Ishikawa (cell line): ENCODE measurements around the gene OOSP1.

Experiments used
- RAD21 ChIP-seq: IDR thresholded peaks from 2 replicates; pipeline ENCODE4 v1.6.1; 2012; ENCODE audit warnings: low read depth
- YY1 ChIP-seq: IDR thresholded peaks from 2 replicates; pipeline ENCODE4 v1.6.1; 2012; ENCODE audit warnings: low read depth
- TF ChIP-seq, protein P1 (sequence below): IDR thresholded peaks from 2 replicates; pipeline ENCODE4 v1.6.1; 2012; ENCODE audit warnings: low read depth, mild to moderate bottlenecking
- TF ChIP-seq, protein P2 (sequence below): IDR thresholded peaks from 2 replicates; pipeline ENCODE4 v1.6.1; 2012

DNA sequence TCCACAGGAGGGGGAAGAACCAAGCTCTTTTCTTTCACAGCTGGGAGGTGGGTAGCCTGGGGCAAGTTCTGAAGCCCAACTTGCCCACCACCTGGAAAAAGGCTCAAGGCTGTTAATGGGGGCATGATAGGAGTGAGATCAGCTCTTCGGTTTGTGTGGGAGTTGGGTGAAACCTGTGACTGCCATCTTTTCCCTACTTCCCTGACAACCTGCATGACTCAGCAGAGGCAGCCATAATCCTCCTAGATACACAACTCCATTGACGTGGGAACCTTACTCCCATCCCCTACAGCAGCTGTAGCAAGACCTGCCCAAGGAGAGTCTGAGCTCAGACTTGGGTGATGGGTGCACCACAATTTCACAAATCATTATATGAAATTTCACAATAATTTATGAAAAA, 65.5 kb downstream of the OOSP1 start:
- TF ChIP-seq, protein P1, sequence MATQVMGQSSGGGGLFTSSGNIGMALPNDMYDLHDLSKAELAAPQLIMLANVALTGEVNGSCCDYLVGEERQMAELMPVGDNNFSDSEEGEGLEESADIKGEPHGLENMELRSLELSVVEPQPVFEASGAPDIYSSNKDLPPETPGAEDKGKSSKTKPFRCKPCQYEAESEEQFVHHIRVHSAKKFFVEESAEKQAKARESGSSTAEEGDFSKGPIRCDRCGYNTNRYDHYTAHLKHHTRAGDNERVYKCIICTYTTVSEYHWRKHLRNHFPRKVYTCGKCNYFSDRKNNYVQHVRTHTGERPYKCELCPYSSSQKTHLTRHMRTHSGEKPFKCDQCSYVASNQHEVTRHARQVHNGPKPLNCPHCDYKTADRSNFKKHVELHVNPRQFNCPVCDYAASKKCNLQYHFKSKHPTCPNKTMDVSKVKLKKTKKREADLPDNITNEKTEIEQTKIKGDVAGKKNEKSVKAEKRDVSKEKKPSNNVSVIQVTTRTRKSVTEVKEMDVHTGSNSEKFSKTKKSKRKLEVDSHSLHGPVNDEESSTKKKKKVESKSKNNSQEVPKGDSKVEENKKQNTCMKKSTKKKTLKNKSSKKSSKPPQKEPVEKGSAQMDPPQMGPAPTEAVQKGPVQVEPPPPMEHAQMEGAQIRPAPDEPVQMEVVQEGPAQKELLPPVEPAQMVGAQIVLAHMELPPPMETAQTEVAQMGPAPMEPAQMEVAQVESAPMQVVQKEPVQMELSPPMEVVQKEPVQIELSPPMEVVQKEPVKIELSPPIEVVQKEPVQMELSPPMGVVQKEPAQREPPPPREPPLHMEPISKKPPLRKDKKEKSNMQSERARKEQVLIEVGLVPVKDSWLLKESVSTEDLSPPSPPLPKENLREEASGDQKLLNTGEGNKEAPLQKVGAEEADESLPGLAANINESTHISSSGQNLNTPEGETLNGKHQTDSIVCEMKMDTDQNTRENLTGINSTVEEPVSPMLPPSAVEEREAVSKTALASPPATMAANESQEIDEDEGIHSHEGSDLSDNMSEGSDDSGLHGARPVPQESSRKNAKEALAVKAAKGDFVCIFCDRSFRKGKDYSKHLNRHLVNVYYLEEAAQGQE, result no peak
- TF ChIP-seq, protein P2, sequence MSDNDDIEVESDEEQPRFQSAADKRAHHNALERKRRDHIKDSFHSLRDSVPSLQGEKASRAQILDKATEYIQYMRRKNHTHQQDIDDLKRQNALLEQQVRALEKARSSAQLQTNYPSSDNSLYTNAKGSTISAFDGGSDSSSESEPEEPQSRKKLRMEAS, result no peak
- TF ChIP-seq RAD21, result no peak
- TF ChIP-seq YY1, result no peak
